Stimulated activated naive CD4-positive, alpha-beta T cell (primary cell): ENCODE results near the gene FRAT1.
"Not testable (repeated sequence)": the region's sequence is repeated elsewhere in the genome, so short reads cannot be mapped to it uniquely, and the experiment has no call there.

Source experiments
- DNase-seq, 6 experiments: peaks; one replicate each; lab custom pipeline; 2025; lab: John Stamatoyannopoulos, UW

The FRAT1 gene

GRCh38 chr10:97318772-97319651 is at the start of gene FRAT1:
Gene FRAT1, plus strand, starts transcription at chr10:97319271. Its CDS starts 183 bp downstream, at chr10:97319454.
- DNase-seq = peak; percentile 84 to 98 (median 93)

- DNase-seq = no peak
Observed at GRCh38 chr10:97270523-97271154, 48.4 kb upstream of the FRAT1 start.

GRCh38 chr10:97273700-97274099 is 45.4 kb upstream of the FRAT1 start:
- DNase-seq = no peak

- DNase-seq = no peak
Observed at GRCh38 chr10:97274828-97275227, 44.2 kb upstream of the FRAT1 start.

GRCh38 chr10:97277551-97277950 is 41.5 kb upstream of the FRAT1 start:
- no peak for DNase-seq

GRCh38 chr10:97278491-97278989 is 40.5 kb upstream of the FRAT1 start:
- peak in 3 of 6 experiments; percentile 21 to 60 (median 56) for DNase-seq

- DNase-seq = no peak
Observed at GRCh38 chr10:97279121-97279815, 39.8 kb upstream of the FRAT1 start.

GRCh38 chr10:97280783-97281182 is 38.3 kb upstream of the FRAT1 start:
- DNase-seq = no peak

- DNase-seq = not testable (repeated sequence)
Observed at GRCh38 chr10:97290076-97290475, 29.0 kb upstream of the FRAT1 start.

GRCh38 chr10:97290576-97291356 is 28.3 kb upstream of the FRAT1 start:
- not testable (repeated sequence) for DNase-seq

- no peak for DNase-seq
Observed at GRCh38 chr10:97291357-97292096, 27.5 kb upstream of the FRAT1 start.

GRCh38 chr10:97292097-97292861 is 26.8 kb upstream of the FRAT1 start, which contains the start of gene ARHGAP19:
Gene ARHGAP19, minus strand, starts transcription at chr10:97292637. Its CDS starts 10 bp downstream, at chr10:97292627.
- peak; percentile 84 to 96 (median 93) for DNase-seq

GRCh38 chr10:97292862-97293198 is 26.2 kb upstream of the FRAT1 start:
- no peak for DNase-seq

GRCh38 chr10:97297556-97298222 is 21.4 kb upstream of the FRAT1 start:
- DNase-seq = no peak

GRCh38 chr10:97298223-97298571 is 20.9 kb upstream of the FRAT1 start:
- DNase-seq = no peak

GRCh38 chr10:97300980-97301379 is 18.1 kb upstream of the FRAT1 start:
- DNase-seq = no peak

GRCh38 chr10:97302088-97302791 is 16.8 kb upstream of the FRAT1 start:
- no peak for DNase-seq

- no peak for DNase-seq
Observed at GRCh38 chr10:97307441-97307840, 11.6 kb upstream of the FRAT1 start.
